Vagina (tissue), 2 donors: ENCODE data around the gene RSRP1.
"Not testable (repeated sequence)": the region's sequence is repeated elsewhere in the genome, so short reads cannot be mapped to it uniquely, and the experiment has no call there.

Experiments used
- POLR2AphosphoS5 ChIP-seq, 2 donors: sonication (generic); formaldehyde crosslinking; IDR thresholded peaks; one replicate each; pipeline ENCODE4 v1.9.0; 2017; ENCODE audit warnings: antibody characterized with exemption in 2 of 2, mild to moderate bottlenecking in 2 of 2, low read depth in 1 of 2; ENCODE audit not compliant: insufficient read depth in 1 of 2
- TF ChIP-seq, protein P1 (sequence below), 3 experiments: fragments of 450-650 bp in 2 of 3; fragments of 200-600 bp in 1 of 3; sonication (generic) in 1 of 3; IDR thresholded peaks; one replicate each; pipeline ENCODE4 v1.5.1; 2017 to 2019; ENCODE audit warnings: antibody characterized with exemption in 3 of 3, mild to moderate bottlenecking in 2 of 3, moderate library complexity in 2 of 3

DNA sequence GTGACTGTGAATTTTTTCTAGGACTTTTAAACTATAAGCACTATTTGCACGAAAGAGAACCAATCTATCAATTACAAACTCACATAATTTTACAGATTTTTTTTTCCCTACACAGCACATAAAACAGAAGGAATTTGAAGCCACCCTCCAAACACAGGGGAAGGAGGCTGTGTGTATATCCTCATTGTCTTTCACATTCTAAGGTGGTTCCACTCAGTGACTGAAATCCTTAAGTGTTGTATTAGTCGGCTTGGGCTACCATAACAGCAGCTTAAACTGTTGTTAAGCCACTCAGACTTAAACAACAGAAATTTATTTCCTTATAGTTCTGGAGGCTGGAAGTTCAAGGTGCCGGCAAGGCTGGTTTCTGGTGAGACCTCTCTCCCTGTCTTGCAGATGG lies 13.1 kb upstream of the RSRP1 start:
- TF ChIP-seq, protein P1, sequence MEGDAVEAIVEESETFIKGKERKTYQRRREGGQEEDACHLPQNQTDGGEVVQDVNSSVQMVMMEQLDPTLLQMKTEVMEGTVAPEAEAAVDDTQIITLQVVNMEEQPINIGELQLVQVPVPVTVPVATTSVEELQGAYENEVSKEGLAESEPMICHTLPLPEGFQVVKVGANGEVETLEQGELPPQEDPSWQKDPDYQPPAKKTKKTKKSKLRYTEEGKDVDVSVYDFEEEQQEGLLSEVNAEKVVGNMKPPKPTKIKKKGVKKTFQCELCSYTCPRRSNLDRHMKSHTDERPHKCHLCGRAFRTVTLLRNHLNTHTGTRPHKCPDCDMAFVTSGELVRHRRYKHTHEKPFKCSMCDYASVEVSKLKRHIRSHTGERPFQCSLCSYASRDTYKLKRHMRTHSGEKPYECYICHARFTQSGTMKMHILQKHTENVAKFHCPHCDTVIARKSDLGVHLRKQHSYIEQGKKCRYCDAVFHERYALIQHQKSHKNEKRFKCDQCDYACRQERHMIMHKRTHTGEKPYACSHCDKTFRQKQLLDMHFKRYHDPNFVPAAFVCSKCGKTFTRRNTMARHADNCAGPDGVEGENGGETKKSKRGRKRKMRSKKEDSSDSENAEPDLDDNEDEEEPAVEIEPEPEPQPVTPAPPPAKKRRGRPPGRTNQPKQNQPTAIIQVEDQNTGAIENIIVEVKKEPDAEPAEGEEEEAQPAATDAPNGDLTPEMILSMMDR (IDR thresholded peaks at IDR 0.05) = not testable (repeated sequence)
- TF ChIP-seq POLR2AphosphoS5 (IDR thresholded peaks at IDR 0.05; ENCODE audit: insufficient read depth in 1 of 2, low read depth in 1 of 2) = not testable (repeated sequence)
